Measurements from ENCODE around the gene PAQR7.

The PAQR7 gene

GRCh38 chr1:25814549-25815087, 60.9 kb downstream of the PAQR7 start:
- no peak for DNase-seq

GRCh38 chr1:25813734-25814471, 61.6 kb downstream of the PAQR7 start:
- no peak for DNase-seq

GRCh38 chr1:25813071-25813733, 62.3 kb downstream of the PAQR7 start:
- no peak for DNase-seq
